ENCODE results near the gene MDGA2. TPM values are rescaled to one million over a fixed set of nuclear protein-coding genes. Genes with fewer than 3 reads are reported as not detected.

MDGA2 gene
- total RNA-seq, 2 experiments from 2014 or later, result not detected

GRCh38 chr14:46999661-47000060 is 675.7 kb downstream of the MDGA2 start:
- Histone ChIP-seq H3K9me3 (ENCODE audit: control insufficient read depth in 1 of 2, insufficient read depth in 1 of 2, low read length in 2 of 2) (no peaks in the 10 kb centered on the region), H3K4me3 (ENCODE audit: low read length) (no peak overlapping the region), H3K36me3 (ENCODE audit: insufficient read depth, low read length) (no peaks in the 10 kb centered on the region), H3K4me1 (ENCODE audit: insufficient read depth, low read length) (no peaks in the 10 kb centered on the region), H3K27me3 (ENCODE audit: control insufficient read depth in 1 of 2, insufficient read depth in 2 of 2, low read length in 2 of 2) (no peaks in the 10 kb centered on the region), H3K27ac (ENCODE audit: low read depth in 1 of 2, low read length in 2 of 2) (no peak overlapping the region)
- peaks cover 2% of the 10 kb centered on the region for H3K9me3 Mint-ChIP-seq
- H3K27me3 Mint-ChIP-seq, result no peaks in the 10 kb centered on the region
- DNase-seq (no peak), ATAC-seq (ENCODE audit: poor library complexity) (no peak)
- TF ChIP-seq CTCF (IDR thresholded peaks at IDR 0.05), result no peak
- H3K36me3 Mint-ChIP-seq (ENCODE audit: low read depth), result no peaks in the 10 kb centered on the region
- no peak overlapping the region for H3K27ac Mint-ChIP-seq
- CTCF ChIA-PET, result no interaction called here
- POLR2A ChIA-PET, result no interaction called here
- H3K4me1 Mint-ChIP-seq (ENCODE audit: low read depth), result no peaks in the 10 kb centered on the region
- H3K4me3 Mint-ChIP-seq, result no peak overlapping the region
- intact Hi-C loops (cut with DNase I, micrococcal nuclease), result no loop called here

GRCh38 chr14:46989566-46989965 is 685.8 kb downstream of the MDGA2 start:
- ATAC-seq (ENCODE audit: poor library complexity) (no peak), DNase-seq (no peak)
- H3K9me3 ChIP-seq (ENCODE audit: control insufficient read depth in 1 of 2, insufficient read depth in 1 of 2, low read length in 2 of 2), result no peaks in the 10 kb centered on the region
- no peaks in the 10 kb centered on the region for H3K36me3 ChIP-seq (ENCODE audit: insufficient read depth, low read length)
- intact Hi-C loops (cut with DNase I, micrococcal nuclease), result no loop called here
- H3K27ac ChIP-seq (ENCODE audit: low read depth in 1 of 2, low read length in 2 of 2), result no peak overlapping the region
- ChIA-PET CTCF (interaction anchor here (1.1 kb wide), 1 partner anchor 13 kb away, joined by 3 read pairs; no protein-coding TSS in a partner anchor), POLR2A (no interaction called here)
- H3K4me3 ChIP-seq (ENCODE audit: low read length), result no peak overlapping the region
- H3K4me3 Mint-ChIP-seq, result no peak overlapping the region
- no peak for TF ChIP-seq CTCF (IDR thresholded peaks at IDR 0.05)
- no peaks in the 10 kb centered on the region for H3K27me3 Mint-ChIP-seq
- no peaks in the 10 kb centered on the region for H3K36me3 Mint-ChIP-seq (ENCODE audit: low read depth)
- H3K27ac Mint-ChIP-seq, result no peak overlapping the region
- H3K4me1 Mint-ChIP-seq (ENCODE audit: low read depth), result no peaks in the 10 kb centered on the region
- H3K9me3 Mint-ChIP-seq, result peaks cover 7% of the 10 kb centered on the region
- no peaks in the 10 kb centered on the region for H3K27me3 ChIP-seq (ENCODE audit: control insufficient read depth in 1 of 2, insufficient read depth in 2 of 2, low read length in 2 of 2)
- no peaks in the 10 kb centered on the region for H3K4me1 ChIP-seq (ENCODE audit: insufficient read depth, low read length)

DNA sequence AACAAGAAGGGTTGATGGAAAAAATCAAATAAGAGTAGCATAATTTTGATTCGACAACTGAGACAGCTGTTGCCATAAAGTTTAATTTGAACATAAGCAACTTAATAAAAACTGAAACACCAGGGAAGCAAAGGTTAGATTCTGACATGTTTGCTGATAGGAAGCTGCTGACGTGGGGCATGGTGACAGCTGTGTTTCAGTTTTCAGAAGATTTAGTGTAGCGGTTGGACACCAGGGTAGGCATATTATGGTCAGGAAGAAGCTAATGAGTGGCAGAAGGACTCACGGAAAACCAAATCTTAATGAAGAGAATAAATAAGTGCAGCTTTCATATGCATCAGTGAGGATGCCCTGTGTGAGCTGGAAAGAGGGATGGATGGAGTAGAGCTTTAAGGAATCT is 687.1 kb downstream of the MDGA2 start:
- no peaks in the 10 kb centered on the region for H3K36me3 ChIP-seq (ENCODE audit: insufficient read depth, low read length)
- no peak overlapping the region for H3K4me3 Mint-ChIP-seq
- no peaks in the 10 kb centered on the region for H3K4me1 Mint-ChIP-seq (ENCODE audit: low read depth)
- H3K27ac Mint-ChIP-seq, result no peak overlapping the region
- H3K4me3 ChIP-seq (ENCODE audit: low read length), result no peak overlapping the region
- no peaks in the 10 kb centered on the region for H3K27me3 Mint-ChIP-seq
- CTCF ChIA-PET, result interaction anchor here (1.1 kb wide), 1 partner anchor 15 kb away, joined by 3 read pairs; no protein-coding TSS in a partner anchor
- H3K4me1 ChIP-seq (ENCODE audit: insufficient read depth, low read length), result no peaks in the 10 kb centered on the region
- H3K27ac ChIP-seq (ENCODE audit: low read depth in 1 of 2, low read length in 2 of 2), result no peak overlapping the region
- intact Hi-C loops (cut with DNase I, micrococcal nuclease), result no loop called here
- H3K27me3 ChIP-seq (ENCODE audit: control insufficient read depth in 1 of 2, insufficient read depth in 2 of 2, low read length in 2 of 2), result no peaks in the 10 kb centered on the region
- no peaks in the 10 kb centered on the region for H3K36me3 Mint-ChIP-seq (ENCODE audit: low read depth)
- DNase-seq (no peak), ATAC-seq (ENCODE audit: poor library complexity) (no peak)
- TF ChIP-seq CTCF (IDR thresholded peaks at IDR 0.05), result no peak
- H3K9me3 Mint-ChIP-seq, result peaks cover 4% of the 10 kb centered on the region
- no peaks in the 10 kb centered on the region for H3K9me3 ChIP-seq (ENCODE audit: control insufficient read depth in 1 of 2, insufficient read depth in 1 of 2, low read length in 2 of 2)
- POLR2A ChIA-PET, result no interaction called here

Data from CD4-positive, alpha-beta T cell (primary cell).